ENCODE data around the gene ERBB4.
"Not testable (repeated sequence)": the region's sequence is repeated elsewhere in the genome, so short reads cannot be mapped to it uniquely, and the experiment has no call there.

- not testable (repeated sequence) for TF ChIP-seq POLR2A, POLR2AphosphoS5 (IDR thresholded peaks at IDR 0.05)
Measured at GRCh38 chr2:212010305-212010704, 528.3 kb downstream of the ERBB4 start.

Measured in breast epithelium (tissue), 3 donors.